ENCODE data around the gene INTS4. TPM values are rescaled to one million over a fixed set of nuclear protein-coding genes. Genes with fewer than 3 reads are reported as not detected.

INTS4 gene
- total RNA-seq, 1 experiment from 2014 or later = 86.7 TPM

- H3K9me3 ChIP-seq = no peaks in the 10 kb centered on the region
- no peak for DNase-seq
- H3K36me3 ChIP-seq (ENCODE audit: control insufficient read depth, insufficient read depth, low read length) = no peaks in the 10 kb centered on the region
- no peak overlapping the region for H3K4me3 ChIP-seq (ENCODE audit: low read depth, low read length)
- H3K27ac Mint-ChIP-seq (ENCODE audit: unreplicated experiment) = no peak overlapping the region
- H3K27me3 ChIP-seq (replicated peaks; ENCODE audit: control insufficient read depth, insufficient read depth, low read length) = no peaks in the 10 kb centered on the region
- intact Hi-C loops (cut with micrococcal nuclease; ENCODE audit: unreplicated experiment) = no loop called here
- H3K27me3 Mint-ChIP-seq (ENCODE audit: insufficient read depth, unreplicated experiment) = no peaks in the 10 kb centered on the region
- H3K36me3 Mint-ChIP-seq (ENCODE audit: insufficient read depth, unreplicated experiment) = no peaks in the 10 kb centered on the region
- no peaks in the 10 kb centered on the region for H3K4me1 ChIP-seq
- TF ChIP-seq CTCF (IDR thresholded peaks at IDR 0.05; ENCODE audit: insufficient read depth in 1 of 2, low read depth in 1 of 2, low read length in 1 of 2, severe bottlenecking in 1 of 2, unreplicated experiment in 1 of 2) = no peak
- BruUV-seq (replicated peaks) = no TSS peak
- CTCF ChIA-PET = no interaction called here
- H3K9me3 Mint-ChIP-seq (ENCODE audit: unreplicated experiment) = no peaks in the 10 kb centered on the region
- POLR2A ChIA-PET = no interaction called here
- H3K4me3 Mint-ChIP-seq (ENCODE audit: unreplicated experiment) = no peak overlapping the region
- peaks cover 15% of the 10 kb centered on the region for H3K4me1 Mint-ChIP-seq (ENCODE audit: low read depth, unreplicated experiment)
Observed at GRCh38 chr11:78036313-78036712, 41.8 kb upstream of the INTS4 start.

DNA sequence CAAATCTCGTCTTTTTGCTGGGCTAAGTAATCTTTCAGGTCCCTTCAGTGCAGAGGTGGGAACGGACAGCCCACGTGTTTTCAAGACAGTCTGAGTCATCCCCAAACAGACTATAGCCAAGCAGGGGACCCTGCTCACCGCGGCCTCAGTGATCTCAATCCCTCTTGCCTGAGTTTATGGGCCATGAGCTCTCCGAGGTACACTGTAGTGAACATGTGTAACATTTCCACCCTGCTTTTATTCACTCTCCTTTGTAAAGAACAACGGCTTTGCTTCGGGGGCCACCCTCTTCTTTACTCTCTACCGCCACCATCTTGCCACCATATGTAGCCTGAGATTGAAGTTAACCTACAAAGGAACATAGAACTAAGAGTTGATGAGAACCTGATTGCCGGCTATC is 40.2 kb upstream of the INTS4 start:
- H3K27me3 Mint-ChIP-seq (ENCODE audit: insufficient read depth, unreplicated experiment) = no peaks in the 10 kb centered on the region
- no peak overlapping the region for H3K27ac Mint-ChIP-seq (ENCODE audit: unreplicated experiment)
- POLR2A ChIA-PET = no interaction called here
- Histone ChIP-seq H3K9me3 (no peaks in the 10 kb centered on the region), H3K4me1 (no peaks in the 10 kb centered on the region), H3K4me3 (ENCODE audit: low read depth, low read length) (no peak overlapping the region), H3K36me3 (ENCODE audit: control insufficient read depth, insufficient read depth, low read length) (no peaks in the 10 kb centered on the region), H3K27me3 (replicated peaks; ENCODE audit: control insufficient read depth, insufficient read depth, low read length) (no peaks in the 10 kb centered on the region)
- CTCF ChIA-PET = no interaction called here
- intact Hi-C loops (cut with micrococcal nuclease; ENCODE audit: unreplicated experiment) = no loop called here
- no peaks in the 10 kb centered on the region for H3K36me3 Mint-ChIP-seq (ENCODE audit: insufficient read depth, unreplicated experiment)
- H3K9me3 Mint-ChIP-seq (ENCODE audit: unreplicated experiment) = no peaks in the 10 kb centered on the region
- no peak for DNase-seq
- no peak for TF ChIP-seq CTCF (IDR thresholded peaks at IDR 0.05; ENCODE audit: insufficient read depth in 1 of 2, low read depth in 1 of 2, low read length in 1 of 2, severe bottlenecking in 1 of 2, unreplicated experiment in 1 of 2)
- no peak overlapping the region for H3K4me3 Mint-ChIP-seq (ENCODE audit: unreplicated experiment)
- peaks cover 7% of the 10 kb centered on the region for H3K4me1 Mint-ChIP-seq (ENCODE audit: low read depth, unreplicated experiment)
- no TSS peak for BruUV-seq (replicated peaks)

DNA sequence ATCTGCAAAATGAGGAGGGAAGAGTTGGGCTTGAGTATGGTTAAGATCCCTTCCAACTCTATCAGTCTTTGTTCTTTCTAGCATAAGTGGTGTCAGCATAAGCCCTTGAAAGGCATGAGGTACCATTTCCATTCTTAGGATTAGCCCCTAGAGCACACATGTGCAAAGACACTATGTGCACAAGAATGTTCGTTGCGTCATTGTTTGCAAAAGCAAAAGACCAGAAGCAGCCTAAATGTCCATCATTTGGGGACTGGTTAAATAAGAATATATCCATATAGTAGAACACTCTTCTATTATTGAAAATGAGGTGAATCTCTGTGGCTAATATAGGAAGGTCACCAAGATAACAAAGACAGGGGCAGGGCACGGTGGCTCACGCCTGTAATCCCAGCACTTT is 38.6 kb upstream of the INTS4 start:
- H3K27me3 Mint-ChIP-seq (ENCODE audit: insufficient read depth, unreplicated experiment) = no peaks in the 10 kb centered on the region
- TF ChIP-seq CTCF (IDR thresholded peaks at IDR 0.05; ENCODE audit: insufficient read depth in 1 of 2, low read depth in 1 of 2, low read length in 1 of 2, severe bottlenecking in 1 of 2, unreplicated experiment in 1 of 2) = no peak
- H3K4me3 Mint-ChIP-seq (ENCODE audit: unreplicated experiment) = no peak overlapping the region
- peaks cover 5% of the 10 kb centered on the region for H3K36me3 Mint-ChIP-seq (ENCODE audit: insufficient read depth, unreplicated experiment)
- intact Hi-C loops (cut with micrococcal nuclease; ENCODE audit: unreplicated experiment) = no loop called here
- no TSS peak for BruUV-seq (replicated peaks)
- CTCF ChIA-PET = no interaction called here
- Histone ChIP-seq H3K27me3 (replicated peaks; ENCODE audit: control insufficient read depth, insufficient read depth, low read length) (no peaks in the 10 kb centered on the region), H3K4me1 (peaks cover 2% of the 10 kb centered on the region; the same call in 1 of the 2 replicates), H3K36me3 (ENCODE audit: control insufficient read depth, insufficient read depth, low read length) (no peaks in the 10 kb centered on the region), H3K4me3 (ENCODE audit: low read depth, low read length) (no peak overlapping the region), H3K9me3 (no peaks in the 10 kb centered on the region)
- POLR2A ChIA-PET = no interaction called here
- no peak overlapping the region for H3K27ac Mint-ChIP-seq (ENCODE audit: unreplicated experiment)
- peaks cover 2% of the 10 kb centered on the region for H3K4me1 Mint-ChIP-seq (ENCODE audit: low read depth, unreplicated experiment)
- no peak for DNase-seq
- no peaks in the 10 kb centered on the region for H3K9me3 Mint-ChIP-seq (ENCODE audit: unreplicated experiment)
